ENCODE results near the gene SNRPN.
"Not testable (repeated sequence)": the region's sequence is repeated elsewhere in the genome, so short reads cannot be mapped to it uniquely, and the experiment has no call there.

GRCh38 chr15:24931874-24932732 lies 22.7 kb upstream of the SNRPN start:
- TF ChIP-seq, protein P1, sequence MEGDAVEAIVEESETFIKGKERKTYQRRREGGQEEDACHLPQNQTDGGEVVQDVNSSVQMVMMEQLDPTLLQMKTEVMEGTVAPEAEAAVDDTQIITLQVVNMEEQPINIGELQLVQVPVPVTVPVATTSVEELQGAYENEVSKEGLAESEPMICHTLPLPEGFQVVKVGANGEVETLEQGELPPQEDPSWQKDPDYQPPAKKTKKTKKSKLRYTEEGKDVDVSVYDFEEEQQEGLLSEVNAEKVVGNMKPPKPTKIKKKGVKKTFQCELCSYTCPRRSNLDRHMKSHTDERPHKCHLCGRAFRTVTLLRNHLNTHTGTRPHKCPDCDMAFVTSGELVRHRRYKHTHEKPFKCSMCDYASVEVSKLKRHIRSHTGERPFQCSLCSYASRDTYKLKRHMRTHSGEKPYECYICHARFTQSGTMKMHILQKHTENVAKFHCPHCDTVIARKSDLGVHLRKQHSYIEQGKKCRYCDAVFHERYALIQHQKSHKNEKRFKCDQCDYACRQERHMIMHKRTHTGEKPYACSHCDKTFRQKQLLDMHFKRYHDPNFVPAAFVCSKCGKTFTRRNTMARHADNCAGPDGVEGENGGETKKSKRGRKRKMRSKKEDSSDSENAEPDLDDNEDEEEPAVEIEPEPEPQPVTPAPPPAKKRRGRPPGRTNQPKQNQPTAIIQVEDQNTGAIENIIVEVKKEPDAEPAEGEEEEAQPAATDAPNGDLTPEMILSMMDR (IDR thresholded peaks at IDR 0.05; ENCODE audit: low read depth, low read length) = not testable (repeated sequence)
- not testable (repeated sequence) for TF ChIP-seq EZH2phosphoT487 (IDR thresholded peaks at IDR 0.05; ENCODE audit: low read depth)

Measured in OCI-LY3 (cell line).